Lung (tissue), 12 donors: Measurements from ENCODE around the gene ENSA. TPM values are rescaled to one million over a fixed set of nuclear protein-coding genes. Genes with fewer than 3 reads are reported as not detected.

Source experiments
- ATAC-seq: fragments of 200-7000 bp; cut with Tn5 transposase; one replicate; pipeline ENCODE4 v1.9.1; 2020; ENCODE audit warnings: moderate number of reproducible peaks; ENCODE audit not compliant: insufficient read depth, low FRiP score
- DNase-seq, 3 donors: peaks; one replicate each; pipeline ENCODE4 v3.0.0-alpha.2; 2013 to 2017
- H3K27ac ChIP-seq, 2 donors: one replicate each; pipeline ENCODE4 v1.5.1; 2013; ENCODE audit warnings: mild to moderate bottlenecking in 2 of 2, moderate library complexity in 2 of 2, control low read depth in 1 of 2, inconsistent platforms in 1 of 2, low read depth in 1 of 2, low read length in 1 of 2
- H3K27me3 ChIP-seq, 3 donors: one replicate each; pipeline ENCODE4 v1.5.1; 2013; ENCODE audit warnings: low read length in 2 of 3; ENCODE audit not compliant: control insufficient read depth in 3 of 3, insufficient read depth in 3 of 3
- H3K36me3 ChIP-seq, 4 donors: one replicate each; pipeline ENCODE4 v1.5.1; 2013; ENCODE audit warnings: low read length in 4 of 4, mild to moderate bottlenecking in 1 of 4, moderate library complexity in 1 of 4; ENCODE audit not compliant: control insufficient read depth in 4 of 4, insufficient read depth in 4 of 4
- H3K4me1 ChIP-seq, 5 donors: one replicate each; pipeline ENCODE4 v1.5.1; 2013; ENCODE audit warnings: low read length in 5 of 5, mild to moderate bottlenecking in 2 of 5, moderate library complexity in 1 of 5; ENCODE audit not compliant: control insufficient read depth in 5 of 5, insufficient read depth in 5 of 5
- H3K4me3 ChIP-seq: one replicate; pipeline ENCODE4 v1.5.1; 2013; ENCODE audit warnings: mild to moderate bottlenecking, control low read depth, moderate library complexity
- H3K9ac ChIP-seq, 2 donors: one replicate each; pipeline ENCODE4 v1.5.1; 2013; ENCODE audit warnings: low read length in 2 of 2, control low read depth in 1 of 2; ENCODE audit not compliant: insufficient read depth in 1 of 2
- H3K9me3 ChIP-seq, 4 donors: one replicate each; pipeline ENCODE4 v1.5.1; 2013; ENCODE audit warnings: low read length in 3 of 4, mild to moderate bottlenecking in 1 of 4, moderate library complexity in 1 of 4; ENCODE audit not compliant: control insufficient read depth in 4 of 4, insufficient read depth in 3 of 4
- CTCF ChIP-seq: IDR thresholded peaks from 2 replicates; pipeline ENCODE4 v1.5.1; 2012; ENCODE audit warnings: mild to moderate bottlenecking; ENCODE audit errors: control extremely low read depth, extremely low read depth
- WGBS, 2 donors: extraction: QIAGEN DNeasy Blood & Tissue Kit; methylation state at CpG; one replicate each; pipeline ENCODE4 v1.1.7; 2013; 5-methylcytosine and 5-hydroxymethylcytosine counted together
- polyA plus RNA-seq, 2 donors: library from polyadenylated mRNA; stranded (reverse); fragments of 200-250 nt; gene quantifications; one replicate each; pipeline ENCODE4 v1.2.1, GENCODE V29; 2013
- total RNA-seq, 2 donors: library from RNA; depleted of rRNA in 1 of 2; stranded (reverse); fragments of >200 nt in 1 of 2; gene quantifications; one replicate each; pipeline ENCODE4 v1.2.1, GENCODE V29; 2014 to 2021
- donor health status: control.
- donor health status: control.
- donor health status: Bipolar disorder and iron deficiency.
- donor health status: healthy.
- donor health status: DM: yes; HTN: yes; CAD: no.

ENSA gene
- total and polyA plus RNA-seq, 4 donors: 133 to 245 (median 158) TPM

- ATAC-seq (peak; percentile 65), DNase-seq (peak in 2 of 3 donors; percentile 26 to 38)
- H3K36me3 ChIP-seq: peaks cover 17 to 58% (median 25%) of the 10 kb centered on the region in 4 donors
- H3K27ac ChIP-seq: peak overlapping the region; percentile 53 to 76
- TF ChIP-seq CTCF: no peak
- H3K27me3 ChIP-seq: no peaks in the 10 kb centered on the region
- H3K9ac ChIP-seq: no peak overlapping the region
- H3K9me3 ChIP-seq: no peaks in the 10 kb centered on the region
- no peak overlapping the region for H3K4me3 ChIP-seq
- 24 to 42% methylated on average over 4 of the region's 4 CpGs for WGBS, 2 donors
- peaks cover 0 to 29% (median 0%) of the 10 kb centered on the region in 5 donors for H3K4me1 ChIP-seq
Measured at GRCh38 chr1:150619576-150620509, 9.6 kb downstream of the ENSA start.

GRCh38 chr1:150615346-150616201 is 13.8 kb downstream of the ENSA start:
- no peaks in the 10 kb centered on the region for H3K9me3 ChIP-seq
- DNase-seq (no peak), ATAC-seq (no peak)
- no peak for TF ChIP-seq CTCF
- peaks cover 2 to 38% (median 10%) of the 10 kb centered on the region in 4 donors for H3K36me3 ChIP-seq
- H3K27me3 ChIP-seq: no peaks in the 10 kb centered on the region
- WGBS, 2 donors: 83 to 87% methylated on average over 12 of the region's 12 CpGs
- no peak overlapping the region for H3K4me3 ChIP-seq
- H3K27ac ChIP-seq: peak overlapping the region in 1 of 2 donors; percentile 45
- no peak overlapping the region for H3K9ac ChIP-seq
- H3K4me1 ChIP-seq: peaks cover 0 to 19% (median 4%) of the 10 kb centered on the region in 5 donors

GRCh38 chr1:150613061-150613920 is 16.1 kb downstream of the ENSA start:
- H3K27me3 ChIP-seq: no peaks in the 10 kb centered on the region
- H3K9ac ChIP-seq: no peak overlapping the region
- H3K4me3 ChIP-seq: no peak overlapping the region
- no peaks in the 10 kb centered on the region for H3K9me3 ChIP-seq
- DNase-seq (peak in 2 of 3 donors; percentile 34 to 40), ATAC-seq (peak; percentile 65)
- H3K36me3 ChIP-seq: peaks cover 2 to 30% (median 3%) of the 10 kb centered on the region in 4 donors
- H3K4me1 ChIP-seq: peaks cover 0 to 17% (median 4%) of the 10 kb centered on the region in 5 donors
- H3K27ac ChIP-seq: peak overlapping the region; percentile 90 to 91
- no peak for TF ChIP-seq CTCF
- WGBS, 2 donors: 23 to 33% methylated on average over 12 of the region's 12 CpGs
